HG02571 (cell line): ENCODE measurements around the gene HCRTR1.

Experiments used
- ATAC-seq: cut with Tn5 transposase; IDR thresholded peaks from one replicate; pipeline ENCODE4 v1.9.1; 2021; ENCODE audit warnings: mild to moderate bottlenecking, moderate library complexity; ENCODE audit not compliant: unreplicated experiment

HCRTR1 gene

GRCh38 chr1:31665234-31665878, 47.9 kb downstream of the HCRTR1 start:
- ATAC-seq, result no peak

DNA sequence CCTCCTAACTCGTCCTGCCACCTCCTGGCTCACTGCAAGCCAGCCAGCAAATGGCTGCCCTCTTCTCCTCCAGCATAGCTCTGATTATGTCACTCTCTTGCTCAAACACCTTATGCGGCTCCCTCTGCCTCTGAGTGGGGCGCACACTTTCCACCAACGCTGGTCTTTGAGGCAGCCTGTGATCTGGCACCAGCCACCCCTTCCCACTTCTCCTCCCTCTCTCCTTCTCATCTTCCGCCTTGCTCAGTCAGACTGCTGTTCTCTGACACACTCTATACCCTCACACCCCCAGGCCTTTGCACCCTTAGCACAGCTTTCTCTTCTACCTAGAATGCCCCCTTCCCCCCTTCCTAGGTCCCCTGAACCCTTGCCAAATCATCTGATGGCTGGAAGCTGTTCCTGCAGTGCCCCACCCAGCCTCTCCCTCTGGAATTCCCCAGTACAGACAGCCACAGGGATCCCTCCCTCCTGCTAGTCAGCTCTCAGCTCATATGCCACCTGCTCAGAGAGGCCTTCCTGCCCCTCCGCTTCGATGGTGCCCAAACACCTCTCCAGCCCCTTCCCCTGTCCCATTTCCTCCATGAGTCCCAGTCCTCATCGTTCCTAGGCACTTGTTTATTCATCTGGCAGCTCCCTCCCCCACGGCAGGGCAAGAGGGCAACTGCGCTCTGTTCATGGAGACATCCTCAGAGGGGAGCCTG, 48.9 kb downstream of the HCRTR1 start:
- no peak for ATAC-seq

DNA sequence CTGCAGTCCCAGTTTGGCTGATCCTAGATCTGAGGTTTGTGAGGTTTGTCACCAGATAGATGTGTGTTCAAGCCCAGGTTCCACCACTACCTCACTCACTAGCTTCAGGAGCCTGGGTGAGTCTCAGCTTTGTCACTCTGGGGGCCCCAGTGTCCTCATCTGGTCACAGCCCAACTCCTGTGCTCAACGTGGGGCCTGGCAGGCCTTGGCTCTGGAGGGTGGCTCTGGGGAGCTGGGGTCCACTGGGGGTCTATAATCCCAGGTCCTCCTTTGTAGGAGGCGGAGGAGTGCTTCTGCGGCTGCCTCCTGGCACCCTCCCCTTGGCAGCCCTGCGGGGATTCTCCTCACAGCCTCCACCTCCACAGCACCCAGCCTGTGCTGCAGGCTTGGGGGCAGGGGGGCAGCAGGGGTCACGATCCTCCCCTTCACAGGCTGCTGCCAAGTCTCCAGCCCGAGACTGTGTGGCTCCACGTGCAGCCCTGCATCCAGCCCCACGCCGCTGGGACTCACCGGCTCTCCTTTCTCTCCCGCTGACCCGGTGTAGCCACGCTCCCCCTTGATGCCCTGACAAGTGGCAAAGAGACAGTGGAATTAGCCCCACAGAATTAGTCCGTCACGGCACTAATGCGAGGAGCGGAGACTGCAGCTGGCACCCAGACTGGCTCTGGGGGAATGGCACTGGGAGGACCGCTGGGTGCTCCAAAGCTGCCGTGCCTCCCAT, 49.7 kb downstream of the HCRTR1 start:
- ATAC-seq, result no peak

GRCh38 chr1:31668303-31668883, 50.9 kb downstream of the HCRTR1 start:
- ATAC-seq, result no peak

DNA sequence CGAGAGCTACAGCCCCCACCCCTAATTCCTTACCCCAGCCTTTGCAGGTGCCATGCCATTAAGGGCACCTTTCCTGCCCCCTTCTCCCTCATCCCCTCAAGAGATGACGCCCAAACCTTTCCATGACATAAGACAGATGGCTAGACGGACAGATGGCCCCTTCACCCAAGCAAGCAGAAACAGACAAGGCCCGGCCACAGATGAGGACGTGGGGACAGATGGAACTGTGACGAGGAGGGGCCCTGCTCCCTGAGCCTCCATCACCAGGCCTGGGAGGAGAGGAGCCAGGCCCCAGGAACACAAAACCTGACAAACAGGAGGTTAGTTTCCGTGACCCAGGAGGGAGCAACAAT, 51.9 kb downstream of the HCRTR1 start:
- ATAC-seq, result no peak

DNA sequence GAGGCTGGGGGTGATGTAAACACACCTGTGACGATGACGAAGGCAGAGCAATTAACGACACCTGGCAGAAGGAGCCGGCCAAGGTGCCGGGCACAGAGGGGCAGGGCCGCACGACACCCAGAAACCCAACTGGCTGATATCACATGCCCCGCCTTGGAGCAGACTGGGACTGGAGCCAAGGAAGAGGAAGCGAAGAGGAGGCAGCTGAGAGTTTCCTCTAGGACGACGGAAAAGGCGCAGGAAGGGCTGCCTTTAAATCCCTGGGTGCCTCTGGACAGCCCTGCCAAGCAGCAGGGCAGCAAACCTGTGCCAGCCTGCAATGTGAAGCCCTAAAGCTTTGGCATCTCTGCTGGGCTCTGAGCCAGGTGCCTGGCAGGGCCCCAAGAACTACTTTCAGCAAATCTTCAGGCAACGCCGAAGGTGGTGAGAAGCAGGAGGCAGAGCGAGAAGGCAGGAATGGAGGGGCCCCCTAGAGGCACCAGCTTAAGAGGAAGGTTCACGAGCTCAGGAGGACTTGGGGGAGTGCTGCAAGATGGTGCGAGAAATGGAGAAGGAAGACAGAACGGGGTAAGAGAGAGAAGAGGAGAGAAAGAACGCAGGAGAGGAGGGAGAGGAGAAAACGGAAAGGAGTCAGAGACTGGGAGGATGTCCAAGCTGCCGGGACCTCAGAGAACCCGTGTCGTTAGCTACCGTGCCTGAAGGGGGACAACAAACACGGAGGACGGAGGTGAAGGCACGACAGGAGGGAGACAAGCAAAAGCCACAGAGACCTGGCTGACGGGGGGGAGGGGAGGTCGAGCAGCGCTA, 52.5 kb downstream of the HCRTR1 start:
- ATAC-seq, result no peak

- no peak for ATAC-seq
Measured at GRCh38 chr1:31670593-31670964, 53.1 kb downstream of the HCRTR1 start.

DNA sequence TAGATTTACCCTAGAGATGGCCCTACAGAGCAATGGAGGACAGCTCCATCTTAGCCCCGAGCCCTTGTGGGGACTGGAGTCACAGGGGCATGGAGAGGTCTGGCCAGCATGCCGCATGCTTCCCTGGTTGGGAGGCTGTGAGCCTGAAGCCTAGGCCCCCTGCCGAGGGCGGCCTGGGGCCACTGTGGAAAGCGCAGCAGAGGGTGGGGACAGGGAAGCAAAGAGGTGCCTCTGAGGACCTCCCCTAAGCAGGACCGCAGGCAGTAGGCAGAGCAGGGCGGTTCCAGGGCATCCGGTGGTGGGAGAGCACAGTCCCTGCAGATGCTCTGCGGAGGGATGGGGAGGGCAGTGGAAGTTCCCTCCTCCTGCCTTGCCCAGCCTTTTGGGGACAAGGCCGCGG, 53.7 kb downstream of the HCRTR1 start:
- no peak for ATAC-seq

GRCh38 chr1:31671561-31672201, 54.2 kb downstream of the HCRTR1 start:
- ATAC-seq, result no peak

DNA sequence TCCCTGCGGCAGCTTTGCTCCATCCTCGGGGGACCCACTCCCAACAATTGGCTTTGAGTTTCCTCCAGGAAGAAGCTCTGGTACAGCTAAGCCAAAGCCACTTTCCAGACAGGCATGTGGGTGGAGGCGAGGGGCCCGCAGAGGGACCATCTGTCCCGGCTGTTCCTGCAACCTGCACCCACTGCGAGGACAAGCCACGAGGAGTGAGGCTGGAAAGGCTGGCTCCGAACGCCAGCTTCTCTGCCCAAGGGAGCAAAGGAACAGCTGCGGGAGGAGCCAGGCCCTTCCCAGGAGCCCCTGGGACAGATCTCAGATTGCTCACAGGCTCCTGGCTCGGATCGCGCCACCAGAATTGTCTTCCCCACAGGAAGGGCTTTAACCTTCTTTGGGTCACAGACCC, 55.5 kb downstream of the HCRTR1 start:
- no peak for ATAC-seq

GRCh38 chr1:31673433-31673832, 55.9 kb downstream of the HCRTR1 start:
- ATAC-seq, result no peak

GRCh38 chr1:31674626-31675025, 57.1 kb downstream of the HCRTR1 start:
- no peak for ATAC-seq

- no peak for ATAC-seq
Measured at GRCh38 chr1:31675161-31675560, 57.7 kb downstream of the HCRTR1 start.

- no peak for ATAC-seq
Measured at GRCh38 chr1:31675756-31676155, 58.3 kb downstream of the HCRTR1 start.
